GM18951 (cell line): ENCODE data around the gene MLLT6.
"Not testable (repeated sequence)": the region's sequence is repeated elsewhere in the genome, so short reads cannot be mapped to it uniquely, and the experiment has no call there.

ENCODE experiments used
- POLR2A ChIP-seq: IDR thresholded peaks from 4 replicates; pipeline ENCODE4 v1.6.1; 2011; ENCODE audit warnings: mild to moderate bottlenecking; ENCODE audit not compliant: insufficient read length, insufficient read depth; ENCODE audit errors: extremely low read depth
- in situ Hi-C: fragments of 300-500 bp; cut with MboI; formaldehyde crosslinking; loops from one replicate; pipeline ENCODE4 v1.12.0; 2022; ENCODE audit warnings: low sequenced_read_pairs, mixed read lengths, inconsistent platforms; ENCODE audit not compliant: unreplicated experiment

Gene MLLT6

GRCh38 chr17:38719289-38719942, 14.3 kb downstream of the MLLT6 start:
- in situ Hi-C loops: no loop called here
- no peak for TF ChIP-seq POLR2A

- in situ Hi-C loops: no loop called here
- TF ChIP-seq POLR2A: peak; percentile 5
Measured at GRCh38 chr17:38719943-38720641, 15.0 kb downstream of the MLLT6 start.

GRCh38 chr17:38720941-38721340, 15.9 kb downstream of the MLLT6 start:
- no peak for TF ChIP-seq POLR2A
- in situ Hi-C loops: no loop called here

- in situ Hi-C loops: no loop called here
- TF ChIP-seq POLR2A: no peak
Measured at GRCh38 chr17:38721802-38722201, 16.7 kb downstream of the MLLT6 start.

GRCh38 chr17:38724337-38724988, 19.4 kb downstream of the MLLT6 start:
- in situ Hi-C loops: no loop called here
- TF ChIP-seq POLR2A: no peak

GRCh38 chr17:38725066-38725465, 20.0 kb downstream of the MLLT6 start:
- TF ChIP-seq POLR2A: no peak
- in situ Hi-C loops: no loop called here

GRCh38 chr17:38726145-38726544, 21.1 kb downstream of the MLLT6 start:
- in situ Hi-C loops: not testable (repeated sequence)

- in situ Hi-C loops: no loop called here
- TF ChIP-seq POLR2A: no peak
Measured at GRCh38 chr17:38727736-38728135, 22.7 kb downstream of the MLLT6 start.

- in situ Hi-C loops: no loop called here
- no peak for TF ChIP-seq POLR2A
Measured at GRCh38 chr17:38728290-38728831, 23.3 kb downstream of the MLLT6 start.

GRCh38 chr17:38729368-38729885, 24.4 kb downstream of the MLLT6 start:
- in situ Hi-C loops: no loop called here
- TF ChIP-seq POLR2A: no peak

- peak; percentile 57 for TF ChIP-seq POLR2A
- in situ Hi-C loops: no loop called here
Measured at GRCh38 chr17:38729886-38730525, 24.9 kb downstream of the MLLT6 start, which contains the start of gene CISD3. TSS of gene CISD3 (plus strand) at chr17:38730341. CDS start at chr17:38730359, 18 bp downstream.

GRCh38 chr17:38730526-38731379, 25.7 kb downstream of the MLLT6 start:
- in situ Hi-C loops: no loop called here
- TF ChIP-seq POLR2A: no peak
